ENCODE results near the gene TMEM169. TPM values are rescaled to one million over a fixed set of nuclear protein-coding genes. Genes with fewer than 3 reads are reported as not detected.
A peak's percentile ranks its signal among the peaks of the same experiment; 100 is the strongest.

Gene TMEM169
- total and polyA plus RNA-seq, 4 donors = 0.42 to 1.9 (median 0.80) TPM

DNA sequence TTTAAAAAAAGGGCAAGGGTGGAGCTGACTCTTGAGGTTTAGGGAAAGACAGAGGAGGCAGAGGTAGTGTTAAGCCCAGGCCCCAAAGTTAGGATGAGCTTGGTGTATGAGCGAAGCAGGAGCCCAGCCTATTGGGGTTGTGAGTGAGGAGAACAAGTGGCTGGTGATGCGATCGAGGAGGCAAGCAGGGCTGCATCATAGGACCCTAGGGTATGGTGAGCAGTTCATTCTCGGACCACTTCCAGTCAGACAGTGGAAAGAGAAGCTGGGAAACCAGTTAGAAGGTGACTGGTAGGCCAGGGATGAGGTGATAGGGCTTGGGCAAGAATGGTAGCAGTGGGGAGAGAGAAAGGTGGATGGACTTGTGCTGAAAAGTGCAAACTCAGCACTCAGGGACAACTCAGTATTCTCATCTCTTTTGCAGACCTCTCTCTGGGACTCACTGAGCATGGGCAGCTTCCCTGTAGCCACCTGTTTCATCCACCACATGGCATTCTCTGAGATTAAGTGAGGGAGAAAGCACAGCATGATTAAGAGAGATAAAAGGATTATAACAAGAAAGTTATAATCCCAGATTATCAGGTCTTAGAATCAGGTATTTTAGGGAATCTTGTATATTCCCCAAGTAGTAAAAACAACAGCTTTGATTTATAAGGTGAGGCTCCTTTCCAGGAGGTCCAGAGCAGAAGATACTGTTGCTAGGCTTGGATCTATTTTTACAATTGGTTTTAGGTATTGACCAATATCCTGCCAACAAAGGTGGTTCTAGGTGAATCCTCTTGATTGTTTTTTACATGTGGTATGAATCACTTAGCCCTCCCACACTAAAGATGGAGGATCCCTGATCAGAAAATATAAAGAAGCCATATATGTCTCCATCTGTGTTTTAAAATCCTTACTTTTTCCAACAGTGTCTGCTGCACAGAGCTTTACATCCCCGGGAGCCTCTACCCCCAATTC is 65.7 kb downstream of the TMEM169 start:
- 96% methylated on average over 5 of the region's 5 CpGs for WGBS
- Histone ChIP-seq H3K36me3 (ENCODE audit: control insufficient read depth in 4 of 4, insufficient read depth in 3 of 4, low read depth in 1 of 4, low read length in 3 of 4) (peaks cover 10 to 72% (median 63%) of the 10 kb centered on the region in 4 donors), H3K9me3 (ENCODE audit: control insufficient read depth in 4 of 4, low read length in 3 of 4) (no peaks in the 10 kb centered on the region), H3K27ac (ENCODE audit: low read depth in 1 of 2, low read length in 2 of 2) (no peak overlapping the region), H3K4me1 (ENCODE audit: control insufficient read depth in 4 of 4, insufficient read depth in 4 of 4, low read length in 3 of 4) (peaks cover 0 to 10% (median 7%) of the 10 kb centered on the region in 4 donors), H3K9ac (ENCODE audit: low read depth in 1 of 2, low read length in 2 of 2) (no peak overlapping the region), H3K27me3 (ENCODE audit: control insufficient read depth in 4 of 4, insufficient read depth in 4 of 4, low read length in 3 of 4) (no peaks in the 10 kb centered on the region), H3K4me3 (ENCODE audit: low read depth in 1 of 3, low read length in 3 of 3) (no peak overlapping the region)
- no peak for DNase-seq (ENCODE audit: low spot score)
- TF ChIP-seq FOXA1 (IDR thresholded peaks at IDR 0.05) (no peak), GABPA (IDR thresholded peaks at IDR 0.05 in 1 of 2, conservative IDR thresholded peaks at IDR 0.05 in 1 of 2) (no peak), JUND (IDR thresholded peaks at IDR 0.05) (no peak), FOXA2 (IDR thresholded peaks at IDR 0.05) (no peak), TAF1 (conservative IDR thresholded peaks at IDR 0.05) (no peak), HNF4A (conservative IDR thresholded peaks at IDR 0.05) (no peak), NR2F2 (IDR thresholded peaks at IDR 0.05) (no peak), SP1 (IDR thresholded peaks at IDR 0.05) (no peak), EGR1 (IDR thresholded peaks at IDR 0.05; ENCODE audit: low read depth in 2 of 2) (no peak), YY1 (IDR thresholded peaks at IDR 0.05) (no peak), HNF4G (IDR thresholded peaks at IDR 0.05) (no peak), ZBTB33 (IDR thresholded peaks at IDR 0.05) (no peak)
- TF ChIP-seq, protein P1, sequence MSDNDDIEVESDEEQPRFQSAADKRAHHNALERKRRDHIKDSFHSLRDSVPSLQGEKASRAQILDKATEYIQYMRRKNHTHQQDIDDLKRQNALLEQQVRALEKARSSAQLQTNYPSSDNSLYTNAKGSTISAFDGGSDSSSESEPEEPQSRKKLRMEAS (IDR thresholded peaks at IDR 0.05) = no peak
- TF ChIP-seq, protein P2, sequence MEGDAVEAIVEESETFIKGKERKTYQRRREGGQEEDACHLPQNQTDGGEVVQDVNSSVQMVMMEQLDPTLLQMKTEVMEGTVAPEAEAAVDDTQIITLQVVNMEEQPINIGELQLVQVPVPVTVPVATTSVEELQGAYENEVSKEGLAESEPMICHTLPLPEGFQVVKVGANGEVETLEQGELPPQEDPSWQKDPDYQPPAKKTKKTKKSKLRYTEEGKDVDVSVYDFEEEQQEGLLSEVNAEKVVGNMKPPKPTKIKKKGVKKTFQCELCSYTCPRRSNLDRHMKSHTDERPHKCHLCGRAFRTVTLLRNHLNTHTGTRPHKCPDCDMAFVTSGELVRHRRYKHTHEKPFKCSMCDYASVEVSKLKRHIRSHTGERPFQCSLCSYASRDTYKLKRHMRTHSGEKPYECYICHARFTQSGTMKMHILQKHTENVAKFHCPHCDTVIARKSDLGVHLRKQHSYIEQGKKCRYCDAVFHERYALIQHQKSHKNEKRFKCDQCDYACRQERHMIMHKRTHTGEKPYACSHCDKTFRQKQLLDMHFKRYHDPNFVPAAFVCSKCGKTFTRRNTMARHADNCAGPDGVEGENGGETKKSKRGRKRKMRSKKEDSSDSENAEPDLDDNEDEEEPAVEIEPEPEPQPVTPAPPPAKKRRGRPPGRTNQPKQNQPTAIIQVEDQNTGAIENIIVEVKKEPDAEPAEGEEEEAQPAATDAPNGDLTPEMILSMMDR (IDR thresholded peaks at IDR 0.05; ENCODE audit: low read depth, low read length, missing input control) = no peak

DNA sequence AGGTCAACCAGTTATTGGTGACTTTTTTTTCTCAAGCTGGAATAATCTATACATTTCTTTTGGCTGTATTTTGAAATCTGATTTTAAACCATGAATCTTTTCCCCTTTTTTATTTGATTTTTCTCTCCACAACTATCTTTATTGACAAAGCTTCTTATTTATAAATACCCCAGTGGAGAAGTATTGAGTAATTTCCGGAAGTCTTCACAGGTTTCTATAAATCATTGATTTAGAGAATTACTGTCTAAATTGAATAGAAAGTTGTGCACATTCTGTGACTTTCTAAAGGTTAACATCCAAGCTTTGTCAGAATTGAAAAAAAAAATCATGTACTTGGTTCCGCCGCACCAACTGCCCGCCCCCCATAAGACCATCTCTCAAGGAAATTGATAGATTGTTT is 67.3 kb downstream of the TMEM169 start:
- Histone ChIP-seq H3K9me3 (ENCODE audit: control insufficient read depth in 4 of 4, low read length in 3 of 4) (no peaks in the 10 kb centered on the region), H3K9ac (ENCODE audit: low read depth in 1 of 2, low read length in 2 of 2) (no peak overlapping the region), H3K27ac (ENCODE audit: low read depth in 1 of 2, low read length in 2 of 2) (no peak overlapping the region), H3K27me3 (ENCODE audit: control insufficient read depth in 4 of 4, insufficient read depth in 4 of 4, low read length in 3 of 4) (no peaks in the 10 kb centered on the region), H3K4me1 (ENCODE audit: control insufficient read depth in 4 of 4, insufficient read depth in 4 of 4, low read length in 3 of 4) (peaks cover 0 to 10% (median 7%) of the 10 kb centered on the region in 4 donors), H3K36me3 (ENCODE audit: control insufficient read depth in 4 of 4, insufficient read depth in 3 of 4, low read depth in 1 of 4, low read length in 3 of 4) (peaks cover 9 to 74% (median 63%) of the 10 kb centered on the region in 4 donors), H3K4me3 (ENCODE audit: low read depth in 1 of 3, low read length in 3 of 3) (no peak overlapping the region)
- WGBS = 81% methylated on average over 4 of the region's 4 CpGs
- TF ChIP-seq GABPA (IDR thresholded peaks at IDR 0.05 in 1 of 2, conservative IDR thresholded peaks at IDR 0.05 in 1 of 2) (peak in 1 of 2 donors; percentile 35), REST (IDR thresholded peaks at IDR 0.05) (no peak)
- no peak for DNase-seq (ENCODE audit: low spot score)
